Coronary artery (tissue), 2 donors: ENCODE data around the gene PTGER4.

Experiments used
- DNase-seq: peaks from one replicate; pipeline ENCODE4 v3.0.0-alpha.2; 2017; ENCODE audit warnings: low spot score
- H3K27ac ChIP-seq, 2 donors: fragments of 200-600 bp; sonication (generic); one replicate each; pipeline ENCODE4 v1.5.1; 2016 to 2019
- H3K4me3 ChIP-seq: fragments of 200-600 bp; sonication (generic); 2 replicates; pipeline ENCODE4 v1.5.1; 2016; ENCODE audit warnings: mild to moderate bottlenecking, moderate library complexity
- CTCF ChIP-seq: fragments of 200-600 bp; sonication (generic); IDR thresholded peaks from one replicate; pipeline ENCODE4 v1.5.1; 2019; ENCODE audit warnings: antibody characterized with exemption

PTGER4 gene

GRCh38 chr5:40735609-40736008 lies 55.9 kb downstream of the PTGER4 start:
- H3K4me3 ChIP-seq, result no peak overlapping the region
- no peak overlapping the region for H3K27ac ChIP-seq
- no peak for TF ChIP-seq CTCF
- no peak for DNase-seq

- TF ChIP-seq CTCF, result no peak
- no peak for DNase-seq
- H3K27ac ChIP-seq, result no peak overlapping the region
- H3K4me3 ChIP-seq, result no peak overlapping the region
Measured at GRCh38 chr5:40736103-40736875, 56.6 kb downstream of the PTGER4 start.

GRCh38 chr5:40738502-40738901 lies 58.8 kb downstream of the PTGER4 start:
- no peak for DNase-seq
- no peak for TF ChIP-seq CTCF
- Histone ChIP-seq H3K27ac (no peak overlapping the region), H3K4me3 (no peak overlapping the region)
